ENCODE results near the gene KIAA0586. TPM values are rescaled to one million over a fixed set of nuclear protein-coding genes. Genes with fewer than 3 reads are reported as not detected.

The KIAA0586 gene
- 13.0 TPM for polyA plus RNA-seq
- long read RNA-seq, donor 1, partial matches to known transcripts, result 47 of 54 reads
- long read RNA-seq, donor 1, other reads (novel, unspliced or antisense), result 7 of 54 reads
- long read RNA-seq, donor 2, partial matches to known transcripts, result 0 of 1 reads
- long read RNA-seq, donor 2, other reads (novel, unspliced or antisense), result 0 of 1 reads
- long read RNA-seq, donor 3, result 0 reads
- long read RNA-seq, donor 4, result 0 reads
- long read RNA-seq, donor 5, result 0 reads
- long read RNA-seq, donor 6, result 0 reads
- long read RNA-seq, donor 7, result 0 reads
- long read RNA-seq, donor 8, result 0 reads
- long read RNA-seq, donor 9, result 0 reads
- long read RNA-seq, donor 10, result 0 reads
- long read RNA-seq, donor 11, result 0 reads

GRCh38 chr14:58427281-58428117 is at the start of gene KIAA0586, which contains the start of gene TIMM9:
TSS of gene KIAA0586 (plus strand) at chr14:58427719. CDS start at chr14:58428265, 546 bp downstream.
TSS of gene TIMM9 (minus strand) at chr14:58427531. CDS start at chr14:58411945, 15,586 bp downstream.
- Histone ChIP-seq H3K4me1 (ENCODE audit: control insufficient read depth, insufficient read depth, low read length) (peaks cover 6% of the 10 kb centered on the region), H3K27ac (ENCODE audit: low read length) (peak within 1 kb of the TSS; percentile 92), H3K9me3 (ENCODE audit: control insufficient read depth, low read depth, low read length) (no peaks in the 10 kb centered on the region), H3K4me3 (ENCODE audit: low read length) (peak within 1 kb of the TSS; percentile 94), H3K27me3 (ENCODE audit: control insufficient read depth, insufficient read depth, low read length) (no peaks in the 10 kb centered on the region), H3K36me3 (ENCODE audit: control insufficient read depth, insufficient read depth, low read length) (peaks cover 6% of the 10 kb centered on the region)
- DNase-seq, result peak; percentile 97 to 98
- WGBS (ENCODE audit: insufficient coverage, low lambda C conversion rate), result 0% methylated on average over 1 of the region's 33 CpGs

- WGBS (ENCODE audit: insufficient coverage, low lambda C conversion rate), result no CpG with 5 or more reads among the region's 2 CpGs
- H3K9me3 ChIP-seq (ENCODE audit: control insufficient read depth, low read depth, low read length), result peaks cover 2% of the 10 kb centered on the region
- H3K4me1 ChIP-seq (ENCODE audit: control insufficient read depth, insufficient read depth, low read length), result peaks cover 2% of the 10 kb centered on the region
- no peak overlapping the region for H3K27ac ChIP-seq (ENCODE audit: low read length)
- H3K36me3 ChIP-seq (ENCODE audit: control insufficient read depth, insufficient read depth, low read length), result no peaks in the 10 kb centered on the region
- no peaks in the 10 kb centered on the region for H3K27me3 ChIP-seq (ENCODE audit: control insufficient read depth, insufficient read depth, low read length)
- H3K4me3 ChIP-seq (ENCODE audit: low read length), result no peak overlapping the region
- no peak for DNase-seq
Observed at GRCh38 chr14:58390830-58391229, 36.7 kb upstream of the KIAA0586 start.

GRCh38 chr14:58395562-58395811 is 32.0 kb upstream of the KIAA0586 start:
- Histone ChIP-seq H3K27me3 (ENCODE audit: control insufficient read depth, insufficient read depth, low read length) (no peaks in the 10 kb centered on the region), H3K9me3 (ENCODE audit: control insufficient read depth, low read depth, low read length) (no peaks in the 10 kb centered on the region), H3K27ac (ENCODE audit: low read length) (peak overlapping the region; percentile 41), H3K4me3 (ENCODE audit: low read length) (peak overlapping the region; percentile 32), H3K36me3 (ENCODE audit: control insufficient read depth, insufficient read depth, low read length) (no peaks in the 10 kb centered on the region), H3K4me1 (ENCODE audit: control insufficient read depth, insufficient read depth, low read length) (peaks cover 2% of the 10 kb centered on the region)
- DNase-seq, result no peak
- WGBS (ENCODE audit: insufficient coverage, low lambda C conversion rate), result no CpG with 5 or more reads among the region's 10 CpGs

GRCh38 chr14:58395812-58396788 is 31.4 kb upstream of the KIAA0586 start, which contains the start of gene TOMM20L:
TSS of gene TOMM20L (plus strand) at chr14:58395930. CDS start at chr14:58395958, 28 bp downstream.
- peak within 1 kb of the TSS; percentile 74 for H3K27ac ChIP-seq (ENCODE audit: low read length)
- peaks cover 2% of the 10 kb centered on the region for H3K4me1 ChIP-seq (ENCODE audit: control insufficient read depth, insufficient read depth, low read length)
- DNase-seq, result peak; percentile 74 to 86
- H3K9me3 ChIP-seq (ENCODE audit: control insufficient read depth, low read depth, low read length), result no peaks in the 10 kb centered on the region
- WGBS (ENCODE audit: insufficient coverage, low lambda C conversion rate), result 100% methylated on average over 1 of the region's 86 CpGs
- no peaks in the 10 kb centered on the region for H3K36me3 ChIP-seq (ENCODE audit: control insufficient read depth, insufficient read depth, low read length)
- H3K4me3 ChIP-seq (ENCODE audit: low read length), result peak within 1 kb of the TSS; percentile 37
- H3K27me3 ChIP-seq (ENCODE audit: control insufficient read depth, insufficient read depth, low read length), result no peaks in the 10 kb centered on the region

- Histone ChIP-seq H3K27ac (ENCODE audit: low read length) (no peak overlapping the region), H3K9me3 (ENCODE audit: control insufficient read depth, low read depth, low read length) (no peaks in the 10 kb centered on the region), H3K4me1 (ENCODE audit: control insufficient read depth, insufficient read depth, low read length) (peaks cover 2% of the 10 kb centered on the region), H3K27me3 (ENCODE audit: control insufficient read depth, insufficient read depth, low read length) (no peaks in the 10 kb centered on the region), H3K4me3 (ENCODE audit: low read length) (no peak overlapping the region), H3K36me3 (ENCODE audit: control insufficient read depth, insufficient read depth, low read length) (no peaks in the 10 kb centered on the region)
- no peak for DNase-seq
- 100% methylated on average over 5 of the region's 6 CpGs for WGBS (ENCODE audit: insufficient coverage, low lambda C conversion rate)
Observed at GRCh38 chr14:58397156-58397555, 30.4 kb upstream of the KIAA0586 start.

- Histone ChIP-seq H3K4me1 (ENCODE audit: control insufficient read depth, insufficient read depth, low read length) (peaks cover 2% of the 10 kb centered on the region), H3K27ac (ENCODE audit: low read length) (no peak overlapping the region), H3K27me3 (ENCODE audit: control insufficient read depth, insufficient read depth, low read length) (no peaks in the 10 kb centered on the region), H3K9me3 (ENCODE audit: control insufficient read depth, low read depth, low read length) (no peaks in the 10 kb centered on the region), H3K4me3 (ENCODE audit: low read length) (no peak overlapping the region), H3K36me3 (ENCODE audit: control insufficient read depth, insufficient read depth, low read length) (no peaks in the 10 kb centered on the region)
- DNase-seq, result no peak
Observed at GRCh38 chr14:58398495-58398894, 29.0 kb upstream of the KIAA0586 start.

GRCh38 chr14:58398895-58399294 is 28.6 kb upstream of the KIAA0586 start:
- no CpG with 5 or more reads among the region's 3 CpGs for WGBS (ENCODE audit: insufficient coverage, low lambda C conversion rate)
- no peak overlapping the region for H3K4me3 ChIP-seq (ENCODE audit: low read length)
- peaks cover 2% of the 10 kb centered on the region for H3K4me1 ChIP-seq (ENCODE audit: control insufficient read depth, insufficient read depth, low read length)
- H3K9me3 ChIP-seq (ENCODE audit: control insufficient read depth, low read depth, low read length), result no peaks in the 10 kb centered on the region
- no peak for DNase-seq
- H3K27me3 ChIP-seq (ENCODE audit: control insufficient read depth, insufficient read depth, low read length), result no peaks in the 10 kb centered on the region
- no peaks in the 10 kb centered on the region for H3K36me3 ChIP-seq (ENCODE audit: control insufficient read depth, insufficient read depth, low read length)
- no peak overlapping the region for H3K27ac ChIP-seq (ENCODE audit: low read length)

GRCh38 chr14:58401587-58401986 is 25.9 kb upstream of the KIAA0586 start:
- no peak overlapping the region for H3K4me3 ChIP-seq (ENCODE audit: low read length)
- no peak overlapping the region for H3K27ac ChIP-seq (ENCODE audit: low read length)
- H3K27me3 ChIP-seq (ENCODE audit: control insufficient read depth, insufficient read depth, low read length), result no peaks in the 10 kb centered on the region
- H3K9me3 ChIP-seq (ENCODE audit: control insufficient read depth, low read depth, low read length), result no peaks in the 10 kb centered on the region
- no peaks in the 10 kb centered on the region for H3K36me3 ChIP-seq (ENCODE audit: control insufficient read depth, insufficient read depth, low read length)
- no peak for DNase-seq
- H3K4me1 ChIP-seq (ENCODE audit: control insufficient read depth, insufficient read depth, low read length), result no peaks in the 10 kb centered on the region
- WGBS (ENCODE audit: insufficient coverage, low lambda C conversion rate), result 100% methylated on average over 1 of the region's 3 CpGs

GRCh38 chr14:58408681-58409215 is 18.8 kb upstream of the KIAA0586 start:
- no peak overlapping the region for H3K27ac ChIP-seq (ENCODE audit: low read length)
- no peaks in the 10 kb centered on the region for H3K4me1 ChIP-seq (ENCODE audit: control insufficient read depth, insufficient read depth, low read length)
- WGBS (ENCODE audit: insufficient coverage, low lambda C conversion rate), result 100% methylated on average over 2 of the region's 3 CpGs
- H3K9me3 ChIP-seq (ENCODE audit: control insufficient read depth, low read depth, low read length), result no peaks in the 10 kb centered on the region
- no peak for DNase-seq
- H3K36me3 ChIP-seq (ENCODE audit: control insufficient read depth, insufficient read depth, low read length), result peaks cover 26% of the 10 kb centered on the region
- H3K4me3 ChIP-seq (ENCODE audit: low read length), result no peak overlapping the region
- no peaks in the 10 kb centered on the region for H3K27me3 ChIP-seq (ENCODE audit: control insufficient read depth, insufficient read depth, low read length)

- Histone ChIP-seq H3K27me3 (ENCODE audit: control insufficient read depth, insufficient read depth, low read length) (no peaks in the 10 kb centered on the region), H3K4me1 (ENCODE audit: control insufficient read depth, insufficient read depth, low read length) (no peaks in the 10 kb centered on the region), H3K27ac (ENCODE audit: low read length) (no peak overlapping the region), H3K4me3 (ENCODE audit: low read length) (no peak overlapping the region), H3K36me3 (ENCODE audit: control insufficient read depth, insufficient read depth, low read length) (peaks cover 39% of the 10 kb centered on the region), H3K9me3 (ENCODE audit: control insufficient read depth, low read depth, low read length) (peaks cover 5% of the 10 kb centered on the region)
- no CpG with 5 or more reads among the region's 1 CpG for WGBS (ENCODE audit: insufficient coverage, low lambda C conversion rate)
- DNase-seq, result no peak
Observed at GRCh38 chr14:58414845-58415244, 12.7 kb upstream of the KIAA0586 start.

All from large intestine (tissue), 12 donors.